Ovary (tissue), 9 donors: ENCODE results near the gene CAMTA1. TPM values are rescaled to one million over a fixed set of nuclear protein-coding genes. Genes with fewer than 3 reads are reported as not detected.

Experiments
- DNase-seq, 5 donors: peaks; one replicate each; pipeline ENCODE4 v3.0.0-alpha.2; 2019 to 2020
- H3K27ac ChIP-seq, 2 donors: fragments of 200-600 bp; one replicate each; pipeline versions ENCODE4 v1.5.1 to v1.8.0; 2019 to 2022
- H3K27me3 ChIP-seq: fragments of 200-600 bp; one replicate; pipeline ENCODE4 v1.8.0; 2022
- H3K36me3 ChIP-seq: fragments of 200-600 bp; sonication (generic); one replicate; pipeline ENCODE4 v1.5.1; 2019
- H3K4me1 ChIP-seq: one replicate; pipeline ENCODE4 v1.8.1; 2013; ENCODE audit warnings: mild to moderate bottlenecking, moderate library complexity; ENCODE audit not compliant: insufficient read depth
- H3K4me3 ChIP-seq: fragments of 200-600 bp; sonication (generic); one replicate; pipeline ENCODE4 v1.5.1; 2017
- H3K9me3 ChIP-seq, 2 donors: fragments of 200-600 bp in 1 of 2; sonication (generic) in 1 of 2; one replicate each; pipeline versions ENCODE4 v1.5.1 to v1.8.1; 2013 to 2019; ENCODE audit warnings: mild to moderate bottlenecking in 1 of 2, moderate library complexity in 1 of 2
- CTCF ChIP-seq, 3 donors: fragments of 450-650 bp in 2 of 3; fragments of 200-600 bp in 1 of 3; IDR thresholded peaks; one replicate each; pipeline versions ENCODE4 v1.5.1 to v1.8.0; 2016 to 2022; ENCODE audit warnings: antibody characterized with exemption in 3 of 3, mild to moderate bottlenecking in 1 of 3
- EP300 ChIP-seq: sonication (generic); formaldehyde crosslinking; IDR thresholded peaks from one replicate; pipeline ENCODE4 v1.6.1; 2017; ENCODE audit warnings: antibody characterized with exemption
- POLR2A ChIP-seq: fragments of 450-650 bp; IDR thresholded peaks from one replicate; pipeline ENCODE4 v1.6.1; 2017; ENCODE audit warnings: antibody characterized with exemption, mild to moderate bottlenecking, moderate library complexity
- WGBS, 3 donors: extraction: QIAGEN DNeasy Blood & Tissue Kit in 1 of 3; methylation state at CpG; one replicate each; pipeline versions ENCODE4 v1.1.5 to v1.1.7; 2013 to 2017; 5-methylcytosine and 5-hydroxymethylcytosine counted together
- intact Hi-C, 4 donors: fragments of 100-400 bp; cut with DNase I; formaldehyde crosslinking; loops; one replicate each; pipeline versions ENCODE4 v1.11.0 to v1.15.1; 2022 to 2023
- polyA plus RNA-seq, 2 donors: library from polyadenylated mRNA; stranded (reverse); fragments of 200-250 nt in 1 of 2; fragments of 350-450 nt in 1 of 2; fragmentation: Illumina TruSeq in 1 of 2; extraction: RNeasy Lipid Tissue Mini Kit (QIAGEN cat#74804) in 1 of 2; gene quantifications; one replicate each; pipeline ENCODE4 v1.2.3, GENCODE V29; 2013 to 2014
- total RNA-seq, 7 donors: library from RNA; depleted of rRNA in 2 of 7; stranded (reverse); fragments of >200 nt in 2 of 7; fragmentation: NEBNext Ultra II Directional in 3 of 7; extraction: Animal tissue kit (Norgen Biotek cat#: 25700) in 3 of 7; gene quantifications; one replicate each; pipeline versions ENCODE4 v1.1.0 to v1.2.4, GENCODE V29; 2016 to 2023
- donor health status: DM: no; HTN: no; CAD: no; lungs with moderate emphysema.
- donor health status: DM: no; HTN: no; CAD: no.
- donor health status: Bipolar disorder and iron deficiency.
- donor health status: DM: yes; HTN: yes; CAD: no.
- donor health status: DM: no; HTN: no; CAD: no.
- donor health status: DM: yes; HTN: yes; CAD: no.

CAMTA1 gene
- total and polyA plus RNA-seq, 9 donors, result 51.1 to 150 (median 67.4) TPM

GRCh38 chr1:7540816-7541215 is 755.6 kb downstream of the CAMTA1 start:
- Histone ChIP-seq H3K4me1 (no peaks in the 10 kb centered on the region), H3K36me3 (no peaks in the 10 kb centered on the region), H3K9me3 (no peaks in the 10 kb centered on the region), H3K27ac (no peak overlapping the region), H3K4me3 (no peak overlapping the region), H3K27me3 (no peaks in the 10 kb centered on the region)
- 18 to 31% (median 22%) methylated on average over 7 of the region's 7 CpGs for WGBS, 3 donors
- DNase-seq, result no peak
- TF ChIP-seq CTCF (IDR thresholded peaks at IDR 0.05) (no peak), POLR2A (no peak)
- intact Hi-C loops, result no loop called here

- H3K9me3 ChIP-seq, result no peaks in the 10 kb centered on the region
- H3K27me3 ChIP-seq, result no peaks in the 10 kb centered on the region
- intact Hi-C loops, result no loop called here
- DNase-seq, result no peak
- no peaks in the 10 kb centered on the region for H3K4me1 ChIP-seq
- 58 to 71% (median 68%) methylated on average over 11 of the region's 11 CpGs for WGBS, 3 donors
- H3K36me3 ChIP-seq, result no peaks in the 10 kb centered on the region
- TF ChIP-seq POLR2A (no peak), CTCF (IDR thresholded peaks at IDR 0.05) (no peak), EP300 (no peak)
- H3K4me3 ChIP-seq, result no peak overlapping the region
- no peak overlapping the region for H3K27ac ChIP-seq
Measured at GRCh38 chr1:7541629-7542028, 756.4 kb downstream of the CAMTA1 start.

GRCh38 chr1:7543718-7544090 is 758.5 kb downstream of the CAMTA1 start:
- no peak overlapping the region for H3K27ac ChIP-seq
- H3K36me3 ChIP-seq, result no peaks in the 10 kb centered on the region
- no peak for DNase-seq
- no peaks in the 10 kb centered on the region for H3K4me1 ChIP-seq
- no peak overlapping the region for H3K4me3 ChIP-seq
- intact Hi-C loops, result no loop called here
- no peak for TF ChIP-seq EP300
- TF ChIP-seq CTCF (IDR thresholded peaks at IDR 0.05), result no peak
- no peak for TF ChIP-seq POLR2A
- H3K27me3 ChIP-seq, result no peaks in the 10 kb centered on the region
- WGBS, 3 donors, result 28 to 58% (median 44%) methylated on average over 3 of the region's 3 CpGs
- H3K9me3 ChIP-seq, result no peaks in the 10 kb centered on the region

GRCh38 chr1:7549277-7550161 is 764.3 kb downstream of the CAMTA1 start:
- Histone ChIP-seq H3K9me3 (no peaks in the 10 kb centered on the region), H3K4me1 (no peaks in the 10 kb centered on the region), H3K4me3 (no peak overlapping the region), H3K36me3 (no peaks in the 10 kb centered on the region), H3K27me3 (no peaks in the 10 kb centered on the region), H3K27ac (no peak overlapping the region)
- DNase-seq, result no peak
- TF ChIP-seq CTCF (IDR thresholded peaks at IDR 0.05), result no peak
- no peak for TF ChIP-seq EP300
- no peak for TF ChIP-seq POLR2A
- 56 to 61% (median 57%) methylated on average over 10 of the region's 10 CpGs for WGBS, 3 donors
- intact Hi-C loops, result no loop called here
